GM12864 (cell line): ENCODE results near the gene SPINT4.
"Not testable (repeated sequence)": the region's sequence is repeated elsewhere in the genome, so short reads cannot be mapped to it uniquely, and the experiment has no call there.

ENCODE experiments used
- DNase-seq: peaks from one replicate; pipeline ENCODE4 v3.0.0-alpha.2; 2011; ENCODE audit warnings: low read depth
- H3K4me3 ChIP-seq: 2 replicates; pipeline ENCODE4 v1.5.1; 2011; ENCODE audit warnings: mild to moderate bottlenecking, low read depth, low read length, control low read depth
- CTCF ChIP-seq: IDR thresholded peaks from 2 replicates; pipeline ENCODE4 v1.5.1; 2011; ENCODE audit warnings: low read depth, mild to moderate bottlenecking, moderate library complexity, low read length, control low read depth, inconsistent platforms; ENCODE audit errors: missing control alignments

SPINT4 gene

GRCh38 chr20:45704969-45705637 is 17.0 kb upstream of the SPINT4 start, which contains the start of gene WFDC10B:
TSS of gene WFDC10B (minus strand) at chr20:45705019. CDS start at chr20:45685992, 19,027 bp downstream.
- H3K4me3 ChIP-seq, result no peak within 1 kb of the TSS
- TF ChIP-seq CTCF, result no peak
- no peak for DNase-seq

- DNase-seq, H3K4me3 ChIP-seq: not testable (repeated sequence)
These were observed 5.9 kb upstream of the SPINT4 start for GRCh38 chr20:45716141-45716688.

GRCh38 chr20:45725134-45725533 is 3.0 kb downstream of the SPINT4 start:
- DNase-seq, result no peak
- TF ChIP-seq CTCF, result no peak
- no peak overlapping the region for H3K4me3 ChIP-seq

- DNase-seq, result no peak
- H3K4me3 ChIP-seq, result no peak overlapping the region
- TF ChIP-seq CTCF, result no peak
These were observed 4.9 kb downstream of the SPINT4 start for GRCh38 chr20:45727044-45727443.

- no peak overlapping the region for H3K4me3 ChIP-seq
- no peak for TF ChIP-seq CTCF
- DNase-seq, result no peak
These were observed 10.1 kb downstream of the SPINT4 start for GRCh38 chr20:45732199-45732598.

GRCh38 chr20:45735552-45735951 is 13.4 kb downstream of the SPINT4 start:
- H3K4me3 ChIP-seq, result no peak overlapping the region
- no peak for TF ChIP-seq CTCF
- no peak for DNase-seq

GRCh38 chr20:45735988-45736387 is 13.8 kb downstream of the SPINT4 start:
- DNase-seq, result no peak
- no peak overlapping the region for H3K4me3 ChIP-seq
- no peak for TF ChIP-seq CTCF
